HCT116 (cell line): Measurements from ENCODE around the gene LRRTM4. TPM values are rescaled to one million over a fixed set of nuclear protein-coding genes. Genes with fewer than 3 reads are reported as not detected.

ENCODE experiments used
- ATAC-seq: fragments of 200-7000 bp; cut with Tn5 transposase; 2 replicates; pipeline ENCODE4 v1.9.1; 2020; ENCODE audit warnings: mild to moderate bottlenecking, moderate library complexity
- BruUV-seq: library from RNA; stranded (reverse); fragments of 400-500 nt; replicated peaks from 2 replicates; lab custom pipeline; 2021; lab: Mats Ljungman, UMichigan
- CTCF ChIA-PET: fragments of 300-600 bp; sonication (Branson Sonifier 250); formaldehyde crosslinking; loops from one replicate; lab custom pipeline; 2021; ENCODE audit warnings: antibody characterized with exemption; lab: Charles Lee
- POLR2A ChIA-PET: fragments of 300-600, 350-600 bp; sonication (Branson Sonifier 250); formaldehyde crosslinking; loops from one replicate; lab custom pipeline; 2021; ENCODE audit warnings: antibody characterized with exemption; lab: Charles Lee
- RAD21 ChIA-PET, 2 experiments: fragments of 300-600 bp; sonication (Branson Sonifier 250); formaldehyde crosslinking; loops; one replicate each; lab custom pipeline; 2023; ENCODE audit warnings: low total read pairs in 2 of 2; ENCODE audit not compliant: uncharacterized antibody in 2 of 2, unreplicated experiment in 2 of 2, low non-redundant PET in 1 of 2; lab: Charles Lee
- DNase-seq: peaks from one replicate; pipeline ENCODE4 v3.0.0-alpha.2; 2010; ENCODE audit warnings: low read depth, low spot score
- H2AFZ ChIP-seq: fragments of 200-600 bp; shearing (Covaris generic), sonication (generic); 2 replicates; pipeline ENCODE4 v1.6.1; 2017; ENCODE audit warnings: low read depth, mixed run types, mixed read lengths, antibody characterized with exemption, low read length; ENCODE audit not compliant: poor library complexity, severe bottlenecking
- H3K27ac ChIP-seq: 2 replicates; pipeline ENCODE4 v1.5.1; 2012; ENCODE audit warnings: low read depth, low read length
- H3K27me3 ChIP-seq: fragments of 200-600 bp; sonication (generic); 2 replicates; pipeline ENCODE4 v1.6.1; 2016; ENCODE audit warnings: mixed run types, low read length, mixed read lengths; ENCODE audit not compliant: insufficient read depth
- H3K36me3 ChIP-seq, 2 experiments: fragments of 200-500 bp in 1 of 2; fragments of 200-600 bp in 1 of 2; sonication (Bioruptor generic) in 1 of 2; sonication (generic) in 1 of 2; 2 replicates each; pipeline versions ENCODE4 v1.5.1 to v1.6.1; 2014 to 2016; ENCODE audit warnings: low read length in 2 of 2, inconsistent platforms in 1 of 2, mixed read lengths in 1 of 2, mixed run types in 1 of 2; ENCODE audit not compliant: insufficient read depth in 2 of 2, control insufficient read depth in 1 of 2
- H3K4me1 ChIP-seq, 2 experiments: fragments of 200-600 bp in 1 of 2; sonication (generic) in 1 of 2; 2 replicates each; pipeline versions ENCODE4 v1.5.1 to v1.6.1; 2012 to 2017; ENCODE audit warnings: low read length in 2 of 2, inconsistent platforms in 1 of 2, mild to moderate bottlenecking in 1 of 2, mixed read lengths in 1 of 2, mixed run types in 1 of 2, moderate library complexity in 1 of 2; ENCODE audit not compliant: insufficient read depth in 2 of 2, control insufficient read depth in 1 of 2
- H3K4me2 ChIP-seq: fragments of 200-600 bp; sonication (generic); 2 replicates; pipeline ENCODE4 v1.6.1; 2017; ENCODE audit warnings: mixed run types, low read length, mixed read lengths
- H3K4me3 ChIP-seq, 2 experiments: fragments of 200-600 bp in 1 of 2; sonication (generic) in 1 of 2; replicated peaks in 1 of 2; 2 replicates each; pipeline ENCODE4 v1.5.1; 2011 to 2016; ENCODE audit warnings: low read length in 2 of 2, control low read depth in 1 of 2, low read depth in 1 of 2, mild to moderate bottlenecking in 1 of 2, mixed read lengths in 1 of 2, mixed run types in 1 of 2
- H3K79me2 ChIP-seq: fragments of 200-600 bp; sonication (generic); 2 replicates; pipeline ENCODE4 v1.6.1; 2017; ENCODE audit warnings: mild to moderate bottlenecking, mixed run types, low read length, moderate library complexity, mixed read lengths; ENCODE audit not compliant: insufficient read depth
- H3K9ac ChIP-seq: fragments of 200-600 bp; sonication (generic); 2 replicates; pipeline ENCODE4 v1.6.1; 2016; ENCODE audit warnings: low read length, mixed read lengths
- H3K9me2 ChIP-seq: fragments of 200-600 bp; sonication (generic), shearing (Covaris generic); 2 replicates; pipeline ENCODE4 v1.6.1; 2017; ENCODE audit warnings: mixed run types, mild to moderate bottlenecking, moderate library complexity; ENCODE audit not compliant: insufficient read depth
- H3K9me3 ChIP-seq, 2 experiments: fragments of 200-500 bp in 1 of 2; fragments of 200-600 bp in 1 of 2; sonication (Bioruptor generic) in 1 of 2; sonication (generic) in 1 of 2; 2 replicates each; pipeline ENCODE4 v1.6.1; 2014 to 2017; ENCODE audit warnings: low read length in 2 of 2, mixed read lengths in 2 of 2, inconsistent platforms in 1 of 2, low read depth in 1 of 2, mild to moderate bottlenecking in 1 of 2, mixed run types in 1 of 2, moderate library complexity in 1 of 2; ENCODE audit not compliant: control insufficient read depth in 1 of 2, insufficient read depth in 1 of 2
- H4K20me1 ChIP-seq: fragments of 200-600 bp; sonication (generic), shearing (Covaris generic); 2 replicates; pipeline ENCODE4 v1.6.1; 2017; ENCODE audit warnings: mixed run types, mild to moderate bottlenecking, moderate library complexity; ENCODE audit not compliant: insufficient read depth
- ATF3 ChIP-seq: IDR thresholded peaks from 2 replicates; pipeline ENCODE4 v1.6.1; 2012
- CBX3 ChIP-seq: IDR thresholded peaks from 2 replicates; pipeline ENCODE4 v1.6.1; 2012; ENCODE audit warnings: low read depth
- CEBPB ChIP-seq: IDR thresholded peaks from 2 replicates; pipeline ENCODE4 v1.6.1; 2012; ENCODE audit warnings: low read depth
- EGR1 ChIP-seq: IDR thresholded peaks from 2 replicates; pipeline ENCODE4 v1.6.1; 2012; ENCODE audit warnings: low read depth
- ELF1 ChIP-seq: IDR thresholded peaks from 2 replicates; pipeline ENCODE4 v1.6.1; 2012; ENCODE audit warnings: low read depth, borderline replicate concordance
- EZH2phosphoT487 ChIP-seq: fragments of 200-600 bp; IDR thresholded peaks from 2 replicates; pipeline ENCODE4 v1.6.1; 2018; ENCODE audit warnings: antibody characterized with exemption, borderline replicate concordance
- JUND ChIP-seq: IDR thresholded peaks from 2 replicates; pipeline ENCODE4 v1.6.1; 2012
- POLR2AphosphoS5 ChIP-seq: IDR thresholded peaks from 2 replicates; pipeline ENCODE4 v1.6.1; 2011; ENCODE audit warnings: mild to moderate bottlenecking, low read depth, low read length, moderate library complexity
- RAD21 ChIP-seq: IDR thresholded peaks from 2 replicates; pipeline ENCODE4 v1.6.1; 2012; ENCODE audit warnings: low read depth, mild to moderate bottlenecking
- REST ChIP-seq: IDR thresholded peaks from 2 replicates; pipeline ENCODE4 v1.6.1; 2012; ENCODE audit warnings: low read depth
- SRF ChIP-seq: IDR thresholded peaks from 2 replicates; pipeline ENCODE4 v1.6.1; 2012; ENCODE audit warnings: low read depth
- YY1 ChIP-seq: IDR thresholded peaks from 2 replicates; pipeline ENCODE4 v1.6.1; 2011; ENCODE audit warnings: low read length, low read depth, moderate library complexity, mild to moderate bottlenecking; ENCODE audit not compliant: insufficient replicate concordance; ENCODE audit errors: extremely low read depth
- ZBTB33 ChIP-seq: IDR thresholded peaks from 2 replicates; pipeline ENCODE4 v1.6.1; 2011; ENCODE audit warnings: mild to moderate bottlenecking, low read length, moderate library complexity; ENCODE audit not compliant: insufficient replicate concordance; ENCODE audit errors: extremely low read depth
- ZNF274 ChIP-seq: fragments of 200-500 bp; sonication (Bioruptor generic); IDR thresholded peaks from 2 replicates; pipeline ENCODE4 v1.6.1; 2014; ENCODE audit warnings: mild to moderate bottlenecking, low read depth, low read length, inconsistent platforms
- intact Hi-C: fragments of 100-400 bp; cut with micrococcal nuclease; formaldehyde crosslinking; loops from 2 replicates; pipeline ENCODE4 v1.10.0; 2022
- total RNA-seq: library from RNA; stranded (reverse); gene quantifications from one replicate; pipeline ENCODE4 v1.2.1, GENCODE V29; 2021; ENCODE audit not compliant: unreplicated experiment

Gene LRRTM4
- total RNA-seq, 1 experiment from 2014 or later = 0.25 TPM

- TF ChIP-seq POLR2AphosphoS5 (no peak), RAD21 (no peak), YY1 (no peak), EZH2phosphoT487 (no peak), CEBPB (no peak), ZNF274 (no peak), EGR1 (no peak), CBX3 (no peak), ZBTB33 (no peak), JUND (no peak), ATF3 (no peak), ELF1 (no peak), SRF (no peak), REST (no peak)
- POLR2A ChIA-PET = no interaction called here
- Histone ChIP-seq H3K36me3 (no peaks in the 10 kb centered on the region), H3K9me2 (no peaks in the 10 kb centered on the region), H3K4me1 (no peaks in the 10 kb centered on the region), H4K20me1 (no peaks in the 10 kb centered on the region; the same call in 1 of the 2 replicates), H3K27ac (no peak overlapping the region), H3K4me3 (no peak overlapping the region), H3K4me2 (no peak overlapping the region), H3K27me3 (no peaks in the 10 kb centered on the region), H3K79me2 (no peaks in the 10 kb centered on the region), H3K9me3 (peaks cover 20 to 34% of the 10 kb centered on the region in 2 experiments; a peak in 2 of 4 replicates), H3K9ac (no peak overlapping the region), H2AFZ (no peak overlapping the region)
- RAD21 ChIA-PET = no interaction called here
- intact Hi-C loops = no loop called here
- ATAC-seq = no peak
- no peak for DNase-seq
- BruUV-seq = no TSS peak
- CTCF ChIA-PET = no interaction called here
These were observed 400.7 kb downstream of the LRRTM4 start for GRCh38 chr2:77121518-77121917.
